Measurements from ENCODE around the gene SLC12A6. TPM values are rescaled to one million over a fixed set of nuclear protein-coding genes. Genes with fewer than 3 reads are reported as not detected.

Gene SLC12A6
- total RNA-seq, 2 donors from 2014 or later = 58.3 to 82.9 TPM

DNA sequence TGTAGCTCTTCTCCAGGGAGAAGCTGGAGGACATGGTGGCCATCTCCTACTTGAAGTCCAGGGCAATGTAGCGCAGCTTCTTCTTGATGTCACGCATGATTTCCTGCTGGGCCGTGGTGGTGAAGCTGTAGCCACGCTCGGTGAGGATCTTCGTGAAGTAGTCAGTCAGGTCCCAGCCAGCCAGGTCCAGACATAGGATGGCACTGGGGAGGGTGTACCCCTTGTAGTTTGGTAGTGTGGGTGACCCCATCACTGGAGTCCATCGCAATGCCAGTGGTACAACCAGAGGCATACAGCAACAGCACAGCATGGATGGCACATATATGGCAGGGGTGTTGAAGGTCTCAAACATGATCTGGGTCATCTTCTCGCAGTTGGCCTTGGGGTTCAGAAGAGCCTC, 36.4 kb upstream of the SLC12A6 start:
- ATAC-seq (ENCODE audit: insufficient number of reproducible peaks, low FRiP score, low read depth) (no peak), DNase-seq (ENCODE audit: low spot score) (no peak)
- Histone ChIP-seq H3K9me3 (no peaks in the 10 kb centered on the region), H3K27me3 (replicated peaks; ENCODE audit: insufficient read depth) (no peaks in the 10 kb centered on the region), H3K4me1 (ENCODE audit: control insufficient read depth in 1 of 2, low read depth in 2 of 2) (no peaks in the 10 kb centered on the region), H3K27ac (no peak overlapping the region), H3K4me3 (no peak overlapping the region), H3K36me3 (no peaks in the 10 kb centered on the region)
- TF ChIP-seq, protein P1, sequence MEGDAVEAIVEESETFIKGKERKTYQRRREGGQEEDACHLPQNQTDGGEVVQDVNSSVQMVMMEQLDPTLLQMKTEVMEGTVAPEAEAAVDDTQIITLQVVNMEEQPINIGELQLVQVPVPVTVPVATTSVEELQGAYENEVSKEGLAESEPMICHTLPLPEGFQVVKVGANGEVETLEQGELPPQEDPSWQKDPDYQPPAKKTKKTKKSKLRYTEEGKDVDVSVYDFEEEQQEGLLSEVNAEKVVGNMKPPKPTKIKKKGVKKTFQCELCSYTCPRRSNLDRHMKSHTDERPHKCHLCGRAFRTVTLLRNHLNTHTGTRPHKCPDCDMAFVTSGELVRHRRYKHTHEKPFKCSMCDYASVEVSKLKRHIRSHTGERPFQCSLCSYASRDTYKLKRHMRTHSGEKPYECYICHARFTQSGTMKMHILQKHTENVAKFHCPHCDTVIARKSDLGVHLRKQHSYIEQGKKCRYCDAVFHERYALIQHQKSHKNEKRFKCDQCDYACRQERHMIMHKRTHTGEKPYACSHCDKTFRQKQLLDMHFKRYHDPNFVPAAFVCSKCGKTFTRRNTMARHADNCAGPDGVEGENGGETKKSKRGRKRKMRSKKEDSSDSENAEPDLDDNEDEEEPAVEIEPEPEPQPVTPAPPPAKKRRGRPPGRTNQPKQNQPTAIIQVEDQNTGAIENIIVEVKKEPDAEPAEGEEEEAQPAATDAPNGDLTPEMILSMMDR (IDR thresholded peaks at IDR 0.05) = no peak

DNA sequence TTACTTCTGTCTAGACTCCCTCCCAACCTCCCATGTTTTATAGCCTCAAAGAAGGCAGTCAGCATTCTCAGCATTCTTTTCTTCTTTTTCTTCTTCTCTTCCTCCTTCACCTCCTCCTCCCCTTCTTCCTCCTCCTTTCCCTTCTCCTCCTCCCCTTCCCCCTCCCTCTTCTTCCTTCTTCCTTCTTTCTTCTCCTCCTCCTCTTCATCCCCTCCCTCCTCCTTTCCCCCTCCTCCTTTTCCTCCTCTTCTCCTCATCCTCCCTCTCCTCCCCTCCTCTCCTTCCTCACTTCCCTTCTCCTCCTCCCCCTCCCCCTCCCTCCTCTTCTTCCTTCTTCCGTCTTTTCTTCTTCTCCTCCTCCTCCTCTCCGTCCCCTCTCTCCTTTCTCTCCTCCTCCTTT, 33.1 kb upstream of the SLC12A6 start:
- peaks cover 8 to 14% of the 10 kb centered on the region in 2 donors for H3K4me1 ChIP-seq (ENCODE audit: control insufficient read depth in 1 of 2, low read depth in 2 of 2)

DNA sequence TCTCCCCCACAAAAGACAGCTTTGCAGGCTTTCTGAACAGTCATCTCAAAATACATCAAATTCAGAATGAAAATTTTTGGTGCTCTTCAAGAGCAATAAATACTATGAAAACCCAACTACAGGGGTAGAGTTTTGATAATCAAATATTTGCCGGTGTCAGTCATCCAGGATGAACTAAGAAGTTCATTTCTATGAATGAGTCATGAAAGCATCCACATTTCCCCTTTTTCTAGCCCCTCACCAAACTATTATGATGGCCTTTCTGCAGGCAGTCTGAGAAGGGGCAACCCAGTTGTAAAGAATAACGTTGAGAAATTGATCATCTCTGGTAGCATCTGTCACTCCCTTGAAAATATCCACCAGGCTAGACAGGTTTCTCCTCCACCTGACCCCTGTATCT, 32.5 kb upstream of the SLC12A6 start:
- no peaks in the 10 kb centered on the region for H3K9me3 ChIP-seq
- H3K4me3 ChIP-seq = no peak overlapping the region
- H3K27ac ChIP-seq = no peak overlapping the region
- DNase-seq (ENCODE audit: low spot score) (no peak), ATAC-seq (ENCODE audit: insufficient number of reproducible peaks, low FRiP score, low read depth) (no peak)
- no peaks in the 10 kb centered on the region for H3K36me3 ChIP-seq
- TF ChIP-seq, protein P1 (IDR thresholded peaks at IDR 0.05) = no peak
- H3K27me3 ChIP-seq (replicated peaks; ENCODE audit: insufficient read depth) = no peaks in the 10 kb centered on the region
- peaks cover 11 to 20% of the 10 kb centered on the region in 2 donors for H3K4me1 ChIP-seq (ENCODE audit: control insufficient read depth in 1 of 2, low read depth in 2 of 2)

More for the DNA sequence above, 33.1 kb upstream of the SLC12A6 start:
- Histone ChIP-seq H3K4me3 (no peak overlapping the region), H3K27ac (no peak overlapping the region), H3K36me3 (no peaks in the 10 kb centered on the region), H3K27me3 (replicated peaks; ENCODE audit: insufficient read depth) (no peaks in the 10 kb centered on the region), H3K9me3 (no peaks in the 10 kb centered on the region)
- ATAC-seq (ENCODE audit: insufficient number of reproducible peaks, low FRiP score, low read depth) (no peak), DNase-seq (ENCODE audit: low spot score) (no peak)
- TF ChIP-seq, protein P1 (IDR thresholded peaks at IDR 0.05) = no peak

DNA sequence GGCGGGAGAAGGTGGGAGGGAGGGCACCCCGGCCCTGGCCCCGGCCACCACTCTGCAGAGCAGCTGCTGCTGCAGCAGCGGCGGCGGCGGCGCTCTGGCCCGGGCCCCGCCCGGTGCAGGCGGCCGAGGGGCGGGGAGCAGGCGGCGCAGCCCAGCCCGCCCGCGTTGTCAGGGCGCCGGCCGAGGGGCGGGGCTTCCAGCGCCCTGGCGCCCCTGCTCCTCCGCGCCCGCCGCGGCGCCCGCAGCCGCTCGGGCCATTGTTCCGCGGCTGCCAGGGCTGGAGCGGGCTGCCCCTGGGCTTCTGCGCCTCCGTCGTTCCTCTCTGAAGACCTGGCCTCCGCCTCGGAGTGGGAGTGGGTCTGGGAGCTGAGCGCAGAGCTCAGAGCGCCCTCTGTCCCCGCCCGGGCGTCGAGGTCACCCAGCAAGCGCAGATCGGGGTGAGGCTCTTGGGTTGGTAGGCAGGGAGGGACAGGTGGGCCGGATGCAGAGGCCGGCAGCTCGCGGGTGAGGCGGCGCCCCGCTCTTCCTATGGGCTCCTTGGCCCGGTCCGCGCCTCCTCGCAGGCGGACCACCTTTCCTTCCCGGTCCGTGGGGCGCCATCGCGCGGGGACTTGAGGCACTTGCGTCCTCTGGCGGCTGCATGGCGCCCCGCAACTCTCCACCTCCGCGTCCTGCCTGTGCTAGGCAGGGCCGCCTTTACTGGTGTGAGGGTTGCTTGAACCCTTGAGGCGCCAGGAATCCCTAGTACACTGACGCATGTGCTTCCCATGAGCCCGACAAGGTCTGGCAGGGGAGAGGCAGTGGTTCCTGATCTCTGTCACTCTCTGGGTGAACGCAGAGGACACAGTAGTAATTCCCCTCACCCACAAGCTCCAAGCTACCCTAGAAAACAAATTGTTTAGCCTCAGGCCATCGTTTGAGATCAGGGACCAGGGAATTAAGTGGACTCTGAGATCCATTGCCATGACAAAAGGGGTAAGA, 29.8 kb upstream of the SLC12A6 start, which contains the start of gene LPCAT4:
Gene LPCAT4 (minus strand): TSS at position 96 of the 981 bp plus-strand sequence. CDS start 96 bp downstream, outside the sequence.
- TF ChIP-seq, protein P1 (IDR thresholded peaks at IDR 0.05) = peak; percentile 97
- Histone ChIP-seq H3K9me3 (no peaks in the 10 kb centered on the region), H3K4me3 (peak within 1 kb of the TSS; percentile 97), H3K27ac (peak within 1 kb of the TSS; percentile 93 to 94), H3K36me3 (peaks cover 11% of the 10 kb centered on the region), H3K4me1 (ENCODE audit: control insufficient read depth in 1 of 2, low read depth in 2 of 2) (peaks cover 11 to 20% of the 10 kb centered on the region in 2 donors), H3K27me3 (replicated peaks; ENCODE audit: insufficient read depth) (no peaks in the 10 kb centered on the region)
- DNase-seq (ENCODE audit: low spot score) (peak; percentile 64), ATAC-seq (ENCODE audit: insufficient number of reproducible peaks, low FRiP score, low read depth) (peak; percentile 83)

DNA sequence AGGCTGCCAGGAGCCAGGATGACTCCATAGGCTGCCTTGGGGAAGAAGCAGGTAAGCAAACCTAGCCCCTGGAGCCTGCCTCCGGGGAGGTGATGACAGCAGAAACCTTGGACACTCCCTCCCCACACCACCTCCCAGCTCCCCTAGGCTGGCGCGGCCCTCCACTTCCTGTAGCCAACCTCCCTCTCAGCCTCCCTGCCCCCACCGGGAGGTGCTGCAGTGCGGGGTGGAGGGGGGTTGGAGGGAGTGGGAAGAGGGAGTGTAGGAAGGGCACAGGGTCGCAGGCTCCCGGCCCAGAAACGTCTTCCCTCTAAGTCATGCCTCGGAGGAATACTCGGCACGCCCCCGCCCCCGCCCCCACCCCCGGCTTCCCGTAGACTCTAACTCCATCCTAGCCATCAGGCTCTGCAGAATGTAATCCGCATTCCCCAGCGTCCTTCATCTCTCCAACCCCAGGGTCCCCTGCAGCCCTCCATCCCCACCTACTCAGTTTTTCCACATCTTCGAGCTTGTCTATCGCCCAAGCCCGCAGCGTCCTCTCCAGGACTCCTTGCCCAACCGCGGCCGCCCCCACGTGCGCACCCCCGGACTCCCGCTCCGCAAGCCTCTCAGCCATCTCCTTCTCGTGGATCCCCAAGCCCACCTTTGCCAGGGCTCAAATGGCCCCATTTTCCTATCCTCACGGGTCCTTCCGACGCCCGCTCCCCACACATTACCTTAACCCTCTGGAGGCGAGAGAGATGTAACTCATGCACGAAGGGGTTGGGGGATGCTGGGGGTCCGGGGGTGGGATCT, 28.9 kb upstream of the SLC12A6 start:
- TF ChIP-seq, protein P1 (IDR thresholded peaks at IDR 0.05) = no peak
- Histone ChIP-seq H3K27me3 (replicated peaks; ENCODE audit: insufficient read depth) (no peaks in the 10 kb centered on the region), H3K36me3 (peaks cover 12% of the 10 kb centered on the region), H3K9me3 (no peaks in the 10 kb centered on the region), H3K4me1 (ENCODE audit: control insufficient read depth in 1 of 2, low read depth in 2 of 2) (peaks cover 11 to 20% of the 10 kb centered on the region in 2 donors), H3K4me3 (peak overlapping the region; percentile 97), H3K27ac (peak overlapping the region; percentile 14 to 19)
- ATAC-seq (ENCODE audit: insufficient number of reproducible peaks, low FRiP score, low read depth) (no peak), DNase-seq (ENCODE audit: low spot score) (no peak)

All from thoracic aorta (tissue), 2 donors.